Jurkat, Clone E6-1 (cell line): ENCODE measurements around the gene SOCS7.
A peak's percentile ranks its signal among the peaks of the same experiment; 100 is the strongest.

Experiments used
- DNase-seq: peaks from one replicate; pipeline ENCODE4 v3.0.0-alpha.2; 2011; ENCODE audit warnings: low read depth, low spot score
- H3K4me3 ChIP-seq: 2 replicates; pipeline ENCODE4 v1.5.1; 2011; ENCODE audit warnings: mild to moderate bottlenecking, low read length, control low read depth, moderate library complexity

SOCS7 gene

GRCh38 chr17:38357486-38358123 lies 6.0 kb downstream of the SOCS7 start:
- no peak for DNase-seq
- no peak overlapping the region for H3K4me3 ChIP-seq

GRCh38 chr17:38358586-38359513 lies 7.2 kb downstream of the SOCS7 start:
- no peak for DNase-seq
- H3K4me3 ChIP-seq = no peak overlapping the region

DNA sequence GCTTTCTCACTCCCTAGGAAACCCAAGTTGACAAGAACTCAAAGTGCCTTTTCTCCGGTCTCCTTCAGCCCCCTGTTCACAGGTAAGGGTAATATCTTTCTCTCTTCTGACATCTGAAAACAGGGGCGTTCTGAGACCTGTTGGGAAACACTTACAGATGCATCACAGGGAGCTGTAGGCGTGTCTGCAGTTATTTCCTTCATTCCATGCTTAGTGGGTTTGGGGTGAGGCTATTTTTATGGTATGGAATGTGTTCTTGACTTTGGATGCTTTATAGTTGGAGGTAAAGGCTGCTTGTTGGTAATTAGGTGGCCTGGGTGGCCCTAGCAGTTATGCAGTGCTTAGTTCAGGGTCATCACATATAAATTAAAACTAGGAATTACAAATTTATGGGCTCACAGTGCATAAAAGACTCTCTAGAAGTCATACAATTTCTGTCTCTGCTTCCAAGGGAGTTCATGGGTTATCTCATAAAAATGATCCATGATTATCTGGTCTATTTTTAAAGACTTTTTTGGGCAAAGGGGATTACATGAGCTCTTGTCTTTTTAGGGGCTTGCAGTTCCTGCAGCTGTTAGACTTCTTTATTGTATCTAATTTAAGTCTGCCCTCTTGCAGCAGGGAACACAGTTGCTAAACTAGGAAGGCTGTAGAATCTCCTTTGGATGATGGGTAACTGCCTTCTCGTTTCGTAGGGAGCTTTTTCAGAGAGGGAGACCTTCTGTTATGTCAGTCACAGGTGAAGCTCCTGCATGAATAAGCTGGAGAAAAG lies 10.2 kb downstream of the SOCS7 start:
- no peak overlapping the region for H3K4me3 ChIP-seq
- no peak for DNase-seq

GRCh38 chr17:38363016-38363415 lies 11.4 kb downstream of the SOCS7 start:
- no peak overlapping the region for H3K4me3 ChIP-seq
- DNase-seq = no peak

GRCh38 chr17:38364741-38365140 lies 13.1 kb downstream of the SOCS7 start:
- no peak for DNase-seq
- no peak overlapping the region for H3K4me3 ChIP-seq

GRCh38 chr17:38369124-38369886 lies 17.7 kb downstream of the SOCS7 start:
- no peak overlapping the region for H3K4me3 ChIP-seq
- no peak for DNase-seq

GRCh38 chr17:38379448-38379847 lies 27.8 kb downstream of the SOCS7 start:
- no peak overlapping the region for H3K4me3 ChIP-seq
- no peak for DNase-seq

DNA sequence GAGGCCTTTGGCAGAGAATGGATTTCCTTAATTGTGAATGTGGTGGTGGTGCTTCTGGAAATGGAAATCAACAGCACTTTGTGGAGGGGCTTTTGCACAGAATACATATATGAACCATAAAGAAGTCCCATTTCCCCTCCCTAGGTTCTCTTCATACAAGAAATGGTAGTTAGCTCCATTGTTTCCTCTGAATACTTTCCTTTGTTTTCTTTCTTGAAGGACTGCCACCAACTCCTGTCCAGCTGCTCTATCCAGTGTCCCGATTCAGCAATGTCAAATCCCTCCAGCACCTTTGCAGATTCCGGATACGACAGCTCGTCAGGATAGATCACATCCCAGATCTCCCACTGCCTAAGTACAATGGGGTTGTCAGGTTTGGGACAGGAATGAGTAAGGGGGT lies 43.4 kb downstream of the SOCS7 start:
- no peak for DNase-seq
- no peak overlapping the region for H3K4me3 ChIP-seq

DNA sequence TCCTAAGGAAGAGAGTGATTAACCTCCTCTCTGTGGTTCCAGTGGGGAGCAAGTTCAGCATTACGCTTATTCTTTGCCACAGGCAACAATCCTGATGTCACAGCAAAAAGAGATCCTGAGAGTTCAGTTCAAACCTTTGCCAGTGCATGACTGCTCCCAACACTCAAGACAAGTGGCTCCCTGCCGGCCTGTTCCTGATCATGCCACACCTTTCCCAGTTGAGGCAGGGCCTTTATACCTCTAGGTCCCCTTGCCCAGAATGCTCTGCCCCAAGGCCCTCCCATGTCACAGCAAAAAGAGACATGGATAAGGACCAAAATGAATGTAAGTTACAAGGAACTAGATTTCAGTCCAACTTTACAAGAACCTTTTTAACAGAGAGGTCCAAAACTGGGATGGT lies 45.6 kb downstream of the SOCS7 start:
- DNase-seq = no peak
- no peak overlapping the region for H3K4me3 ChIP-seq

DNA sequence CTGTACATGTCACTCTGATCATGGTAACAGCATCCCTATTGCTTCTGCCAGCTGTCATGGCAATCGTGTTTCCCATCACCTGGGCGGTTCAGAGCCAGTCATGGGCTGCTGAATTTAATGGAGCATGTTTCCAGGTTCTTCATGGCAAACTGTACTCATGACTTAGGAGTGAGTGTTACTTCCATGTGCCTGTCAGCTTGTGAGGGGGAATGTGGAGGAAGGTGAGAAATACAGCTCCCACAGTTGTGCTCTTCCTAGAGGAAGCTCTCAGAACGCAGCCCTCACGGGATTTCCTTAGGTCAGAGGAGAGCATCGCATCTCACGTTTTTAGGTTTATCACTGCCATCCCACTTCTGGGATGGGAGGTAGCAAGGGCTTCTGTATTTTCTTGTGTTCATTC lies 48.6 kb downstream of the SOCS7 start:
- no peak overlapping the region for H3K4me3 ChIP-seq
- no peak for DNase-seq

GRCh38 chr17:38401459-38401858 lies 49.8 kb downstream of the SOCS7 start:
- no peak overlapping the region for H3K4me3 ChIP-seq
- no peak for DNase-seq

- no peak overlapping the region for H3K4me3 ChIP-seq
- no peak for DNase-seq
Observed at GRCh38 chr17:38402897-38403296, 51.3 kb downstream of the SOCS7 start.

DNA sequence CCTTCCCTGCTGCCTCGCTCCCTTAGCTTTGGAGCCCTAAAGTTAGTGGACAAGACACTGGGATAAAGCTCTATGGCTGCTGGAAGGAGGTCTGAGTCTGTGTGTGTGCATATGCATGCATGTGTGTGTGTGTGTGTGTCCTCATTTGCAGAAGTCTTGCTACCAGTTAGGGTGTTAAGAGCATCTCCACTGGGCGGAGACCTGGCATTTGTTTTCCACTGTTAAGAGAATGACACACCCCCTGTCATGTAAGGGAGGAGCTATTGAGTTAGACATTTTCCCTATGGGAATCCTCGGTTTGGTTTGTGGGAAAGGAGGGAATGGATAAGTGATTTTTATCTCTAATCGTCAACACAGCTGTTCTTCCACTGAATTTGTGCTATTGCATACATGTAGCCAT lies 51.8 kb downstream of the SOCS7 start:
- DNase-seq = no peak
- H3K4me3 ChIP-seq = no peak overlapping the region

GRCh38 chr17:38404174-38404943 lies 52.7 kb downstream of the SOCS7 start:
- H3K4me3 ChIP-seq = no peak overlapping the region
- DNase-seq = no peak

DNA sequence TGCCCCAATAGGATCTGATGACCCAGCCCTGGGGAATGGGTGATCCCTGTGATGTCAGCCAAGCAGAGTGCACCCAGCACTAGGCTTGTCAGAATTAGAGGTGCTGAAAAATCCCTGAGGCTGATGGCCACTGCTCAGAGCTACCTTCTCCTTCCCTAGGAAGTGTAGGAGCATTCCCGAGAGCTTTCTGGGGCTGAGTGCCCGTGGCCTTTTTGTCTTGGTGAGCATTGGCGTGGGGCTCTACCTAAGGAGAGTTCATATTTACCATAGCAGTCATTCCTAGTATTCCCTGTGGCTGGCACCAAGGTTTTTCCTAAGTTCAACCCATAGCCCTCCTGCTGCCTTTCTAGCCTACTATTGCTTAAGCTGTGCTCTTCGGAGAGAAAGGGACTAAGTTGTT lies 54.0 kb downstream of the SOCS7 start:
- no peak for DNase-seq
- H3K4me3 ChIP-seq = no peak overlapping the region

DNA sequence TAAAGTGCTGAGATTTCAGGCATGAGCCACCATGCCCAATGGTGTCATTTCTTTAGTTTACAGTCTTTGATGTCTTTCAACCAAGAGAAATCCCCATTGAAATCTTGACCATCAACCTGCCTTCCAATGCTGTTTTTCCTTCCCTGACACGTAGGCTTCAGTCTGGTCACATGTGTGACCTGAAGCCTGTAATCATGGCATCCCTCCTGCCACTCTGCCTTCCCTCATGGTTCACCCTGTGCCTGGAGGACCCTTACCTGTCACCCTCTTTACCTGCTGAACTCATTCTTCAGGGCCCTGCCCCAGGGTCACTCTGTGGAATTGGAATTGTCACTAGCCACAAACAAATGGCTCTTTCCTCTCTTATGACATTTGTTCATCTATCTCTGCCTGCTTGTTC lies 58.6 kb downstream of the SOCS7 start:
- DNase-seq = no peak
- no peak overlapping the region for H3K4me3 ChIP-seq

GRCh38 chr17:38415250-38416194 lies 63.9 kb downstream of the SOCS7 start:
- peak overlapping the region; percentile 48 for H3K4me3 ChIP-seq
- peak; percentile 86 for DNase-seq

- DNase-seq = peak; percentile 16
- H3K4me3 ChIP-seq = no peak overlapping the region
Observed at GRCh38 chr17:38416840-38417209, 65.2 kb downstream of the SOCS7 start.
